Measurements from ENCODE around the gene GDAP2.

- TF ChIP-seq CTCF (IDR thresholded peaks at IDR 0.05) (no peak), EP300 (IDR thresholded peaks at IDR 0.05) (no peak), POLR2AphosphoS5 (IDR thresholded peaks at IDR 0.05) (no peak)
These were observed 40.8 kb upstream of the GDAP2 start for GRCh38 chr1:117970252-117970651.
